8988T (cell line): ENCODE results near the gene RNF40.
"Not testable (repeated sequence)": the region's sequence is repeated elsewhere in the genome, so short reads cannot be mapped to it uniquely, and the experiment has no call there.

ENCODE experiments used
- DNase-seq: peaks from one replicate; pipeline ENCODE4 v3.0.0; 2011

Gene RNF40

DNA sequence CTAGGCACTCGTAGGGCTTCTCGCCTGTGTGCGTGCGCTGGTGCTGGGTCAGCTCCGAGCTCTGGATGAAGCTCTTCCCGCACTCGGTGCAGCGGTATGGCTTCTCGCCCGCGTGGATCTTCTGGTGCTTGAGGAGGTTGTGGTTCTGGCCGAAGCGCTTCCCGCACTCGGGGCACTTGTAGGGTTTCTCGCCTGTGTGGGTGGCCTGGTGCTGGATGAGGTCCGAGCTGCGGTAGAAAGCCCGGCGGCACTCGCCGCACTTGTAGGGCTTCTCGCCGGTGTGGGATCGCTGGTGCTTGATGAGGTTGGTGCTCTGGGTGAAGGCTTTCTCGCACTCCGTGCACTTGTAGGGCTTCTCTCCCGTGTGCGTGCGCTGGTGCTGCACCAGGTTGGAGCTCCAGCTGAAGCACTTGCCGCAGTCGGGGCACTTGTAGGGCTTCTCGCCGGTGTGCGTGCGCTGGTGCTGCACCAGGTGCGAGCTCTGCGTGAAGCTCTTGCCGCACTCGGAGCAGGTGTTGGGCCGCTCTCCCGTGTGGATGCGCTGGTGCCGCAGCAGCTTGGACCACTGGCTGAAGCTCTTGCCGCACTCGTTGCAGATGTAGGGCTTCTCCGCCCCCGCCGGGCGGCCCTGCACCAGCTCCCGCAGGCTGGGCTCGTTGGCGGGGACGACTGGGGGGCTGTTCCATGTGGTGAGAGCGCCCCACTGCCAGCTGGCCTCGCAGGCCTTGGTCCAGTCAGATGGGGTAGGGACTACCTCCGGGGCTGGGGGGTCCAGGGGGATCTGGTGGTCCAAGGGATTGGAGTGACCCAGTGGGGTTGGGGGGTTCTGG lies 21.4 kb downstream of the RNF40 start:
- DNase-seq: no peak

GRCh38 chr16:30784215-30784614 lies 22.1 kb downstream of the RNF40 start:
- no peak for DNase-seq

DNA sequence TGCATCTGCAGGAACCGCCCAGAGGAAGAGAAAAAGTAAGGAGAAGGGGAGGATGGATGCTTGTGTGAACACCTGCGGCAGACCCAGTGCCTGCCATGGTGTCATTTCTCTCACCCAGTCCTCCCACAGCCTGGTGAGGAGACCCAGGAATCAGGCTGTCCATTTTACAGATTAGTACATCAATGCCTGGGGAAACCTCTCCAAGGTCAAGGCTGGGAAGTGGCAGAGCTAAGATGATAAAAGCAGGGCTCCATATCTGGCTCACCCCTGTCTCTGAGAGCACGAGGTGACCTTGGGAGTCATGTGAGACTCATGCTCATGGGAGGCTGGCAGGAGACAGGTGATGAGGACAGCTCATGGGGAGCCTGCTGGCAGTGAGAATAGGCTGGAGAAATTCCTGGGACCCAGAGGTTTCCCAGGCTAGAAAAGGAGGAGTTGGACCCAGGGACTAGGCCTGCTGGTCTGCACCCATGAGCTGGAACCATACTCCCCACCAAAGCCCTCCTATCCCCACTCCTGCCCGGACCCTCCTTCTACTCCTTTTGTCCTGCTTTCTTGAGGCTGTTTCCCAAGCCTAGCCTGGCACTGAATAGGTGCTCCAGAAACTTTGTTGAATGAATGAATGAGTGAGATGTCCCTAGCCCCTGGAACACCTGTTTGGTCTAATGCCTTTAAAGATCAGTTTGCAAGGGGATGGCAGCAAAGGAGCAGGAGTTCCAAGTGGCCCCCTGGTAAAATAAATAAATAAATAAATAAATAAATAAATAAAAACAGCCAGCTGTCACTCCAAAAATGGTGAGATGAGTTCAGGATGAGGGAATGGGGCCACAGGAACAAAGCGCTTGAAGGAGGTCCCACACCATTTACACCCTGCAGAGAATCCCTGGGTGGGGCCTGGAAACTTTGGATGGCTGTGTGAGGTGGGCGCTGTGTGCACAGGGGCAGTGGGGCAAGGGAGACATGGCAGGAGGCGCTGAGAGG lies 23.3 kb downstream of the RNF40 start:
- no peak for DNase-seq

DNA sequence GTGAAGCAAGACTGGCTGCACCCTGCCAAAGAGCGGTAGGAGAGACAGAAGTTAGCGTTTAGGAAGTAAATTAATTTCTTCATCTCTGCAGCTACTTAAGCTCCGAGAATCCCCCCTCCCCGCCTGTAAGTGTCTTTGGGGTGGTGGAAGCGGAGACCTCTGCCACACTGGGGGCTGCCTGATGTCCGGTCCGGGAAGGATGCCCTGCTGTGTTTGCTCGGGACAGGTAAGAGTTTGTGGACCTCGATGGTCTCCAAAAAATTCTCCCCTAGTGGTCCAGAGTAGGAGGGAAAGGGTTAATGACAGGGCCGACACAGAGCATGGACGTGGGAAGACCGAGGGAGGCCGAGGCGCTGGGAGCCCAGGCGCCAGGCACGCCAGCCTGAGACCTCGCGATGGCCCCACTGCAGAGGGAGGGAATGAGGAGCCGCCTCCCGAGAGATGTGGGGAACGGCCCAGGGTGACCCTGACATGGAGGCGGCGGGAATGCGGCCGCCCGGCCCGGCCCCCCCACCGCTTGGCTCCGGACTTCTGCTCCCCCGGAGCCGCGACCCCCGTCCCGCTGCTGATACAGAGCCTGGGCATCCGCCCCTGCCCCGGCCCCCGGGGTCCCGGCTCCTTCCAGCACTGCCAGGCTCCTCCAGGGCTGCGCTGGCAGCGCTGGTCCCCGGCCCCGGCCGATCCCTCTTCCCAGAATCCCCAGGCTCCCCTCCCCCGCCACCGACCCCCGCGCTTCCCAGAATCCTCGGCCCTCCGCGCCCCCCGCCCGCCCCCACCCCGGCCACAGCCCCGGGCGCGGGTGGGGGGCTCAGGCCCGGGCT lies 24.2 kb downstream of the RNF40 start:
- DNase-seq: peak; percentile 78

DNA sequence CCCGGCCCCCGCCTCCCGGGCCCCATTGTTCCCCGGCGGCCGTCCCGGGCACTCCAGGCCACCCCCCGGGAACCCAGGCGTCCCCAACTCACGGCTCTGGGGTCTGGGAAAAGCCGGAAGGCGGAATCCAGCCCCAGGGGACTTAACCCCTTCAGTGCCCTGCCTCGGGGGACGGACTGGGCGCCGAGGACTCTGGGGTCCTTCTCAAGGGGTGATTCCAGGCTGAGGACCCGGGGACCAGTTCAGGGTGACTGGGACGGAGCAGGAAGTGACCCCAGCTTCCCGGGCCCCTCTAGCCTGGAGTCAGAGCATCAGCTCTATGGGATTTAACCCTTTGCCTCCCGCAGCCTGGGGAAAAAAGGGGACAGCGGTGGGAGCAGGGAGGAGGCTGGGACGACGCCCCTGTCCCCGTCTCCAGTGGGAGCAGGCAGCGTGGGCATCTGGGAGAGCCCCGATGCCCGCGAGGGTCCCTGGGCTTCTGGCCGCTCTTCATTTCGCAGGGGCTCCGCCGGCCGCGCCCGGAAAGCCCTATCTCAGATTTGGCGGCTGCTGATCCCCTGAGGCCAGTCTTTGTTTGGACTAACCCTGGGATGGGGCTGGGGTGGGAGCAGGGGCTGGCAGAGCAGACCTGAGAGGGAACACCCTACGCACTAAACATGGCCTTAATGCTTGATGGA lies 25.0 kb downstream of the RNF40 start, which contains the start of gene ZNF629:
Gene ZNF629, minus strand, starts transcription at position 270 of the 677 bp plus-strand sequence. CDS start 2,723 bp downstream, outside the sequence.
- peak; percentile 87 for DNase-seq

DNA sequence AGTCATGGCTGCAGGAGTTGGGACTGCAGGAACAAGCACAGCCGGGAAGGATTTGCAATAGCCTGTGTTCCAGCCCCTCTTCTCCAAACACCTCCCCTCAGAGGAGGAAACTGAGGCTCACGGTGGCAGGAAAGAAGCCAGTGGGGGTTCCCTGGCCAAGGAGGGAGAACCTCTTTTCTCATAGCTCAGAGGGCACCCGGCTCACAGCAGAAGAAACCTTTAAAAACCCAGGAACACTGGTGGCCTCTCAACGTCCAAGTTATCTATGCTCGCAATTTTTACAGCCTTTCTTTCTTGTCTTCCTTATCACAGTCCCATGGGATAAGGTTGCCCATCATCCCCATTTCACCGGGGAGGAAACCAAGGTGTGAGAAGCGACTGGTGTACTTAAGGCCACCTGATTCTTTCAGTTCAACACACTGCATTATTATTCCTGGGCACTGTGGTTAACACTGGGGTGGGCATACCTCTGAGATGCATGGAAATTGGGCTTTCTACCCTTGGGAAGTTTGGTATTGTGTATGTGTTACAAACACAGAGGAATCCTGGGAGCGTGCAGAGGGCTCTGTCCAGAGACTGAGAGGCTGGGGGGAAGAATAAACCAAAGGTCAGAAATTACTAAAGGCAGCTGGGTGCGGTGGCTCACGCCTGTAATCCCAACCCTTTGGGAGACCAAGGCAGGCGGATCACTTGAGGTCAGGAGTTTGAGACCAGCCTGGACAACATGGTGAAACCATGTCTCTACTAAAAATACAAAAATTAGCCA lies 25.7 kb downstream of the RNF40 start:
- no peak for DNase-seq

DNA sequence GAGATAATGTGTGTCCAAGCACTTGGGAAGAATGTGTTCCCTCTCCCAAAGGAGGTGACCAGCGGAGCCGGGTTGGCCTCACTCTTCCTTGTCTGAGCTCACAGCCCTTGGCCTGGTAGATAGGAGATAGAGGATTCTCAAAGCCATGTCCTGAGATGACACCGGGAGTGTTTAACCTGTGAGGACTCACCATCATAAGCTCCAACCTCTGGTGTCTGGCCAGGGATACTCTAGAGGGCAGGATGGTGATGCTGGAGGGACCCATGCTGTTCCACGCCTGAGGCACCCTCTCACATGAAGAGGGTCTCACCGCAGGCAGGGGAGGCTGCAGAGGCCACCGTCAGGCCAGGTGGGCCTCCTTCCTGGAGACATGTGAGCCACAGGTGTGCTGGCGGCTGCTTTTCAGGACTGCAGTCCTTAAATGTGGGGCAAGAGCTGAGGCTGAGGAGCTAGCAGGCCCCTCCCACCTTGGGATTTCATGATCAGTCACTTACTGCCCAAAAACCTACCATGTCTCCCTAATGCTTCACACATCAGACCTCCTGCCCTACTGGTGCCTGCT lies 31.5 kb downstream of the RNF40 start:
- DNase-seq: no peak

- no peak for DNase-seq
These were observed 32.5 kb downstream of the RNF40 start for GRCh38 chr16:30794634-30795033.

DNA sequence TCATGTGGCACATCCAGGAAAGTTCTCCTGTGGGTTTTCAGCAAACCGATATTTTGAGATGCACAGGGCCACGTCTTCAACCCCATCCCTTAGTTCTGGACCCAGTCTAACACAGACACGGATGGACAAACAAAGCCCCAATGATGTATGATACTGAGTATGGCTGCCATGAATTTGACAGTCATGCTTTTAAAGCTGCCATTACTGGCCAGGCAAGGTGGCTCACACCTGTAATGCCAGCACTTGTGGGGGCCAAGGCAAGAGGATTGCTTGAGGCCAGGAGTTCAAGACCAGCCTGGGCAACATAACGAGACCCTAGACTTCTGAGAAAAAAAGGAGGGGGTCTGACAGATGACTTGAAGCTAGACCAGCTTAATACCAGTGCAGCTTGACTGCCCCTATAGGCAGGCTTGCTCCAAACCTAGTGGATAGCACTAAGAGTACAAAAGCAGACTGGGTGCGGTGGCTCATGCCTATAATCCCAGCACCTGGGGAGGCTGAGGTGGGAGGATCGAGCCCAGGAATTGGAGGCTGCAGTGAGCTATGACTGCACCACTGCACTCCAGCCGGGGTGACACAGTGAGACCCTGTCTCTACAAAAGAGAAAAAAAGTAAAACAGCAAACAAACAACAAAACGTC lies 35.7 kb downstream of the RNF40 start:
- DNase-seq: no peak

DNA sequence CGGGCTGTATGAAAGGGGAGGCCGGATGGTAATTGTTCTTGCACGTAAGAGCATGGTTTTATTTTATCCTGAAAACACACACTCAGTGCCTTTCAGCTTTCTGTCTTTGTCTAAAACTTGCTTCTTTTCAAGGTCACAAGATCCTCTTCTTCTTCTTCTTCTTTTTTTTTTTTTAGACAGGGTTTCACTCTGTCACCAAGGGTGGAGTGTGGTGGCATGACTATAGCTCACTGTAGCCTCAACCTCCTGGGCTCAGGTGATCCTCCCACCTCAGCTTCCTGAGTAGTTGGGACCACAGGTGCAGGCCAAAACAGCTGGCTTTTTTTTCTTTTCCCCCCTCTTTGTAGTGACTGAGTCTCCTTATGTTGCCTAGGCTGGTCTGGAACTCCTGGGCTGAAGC lies 40.8 kb downstream of the RNF40 start:
- DNase-seq: no peak

DNA sequence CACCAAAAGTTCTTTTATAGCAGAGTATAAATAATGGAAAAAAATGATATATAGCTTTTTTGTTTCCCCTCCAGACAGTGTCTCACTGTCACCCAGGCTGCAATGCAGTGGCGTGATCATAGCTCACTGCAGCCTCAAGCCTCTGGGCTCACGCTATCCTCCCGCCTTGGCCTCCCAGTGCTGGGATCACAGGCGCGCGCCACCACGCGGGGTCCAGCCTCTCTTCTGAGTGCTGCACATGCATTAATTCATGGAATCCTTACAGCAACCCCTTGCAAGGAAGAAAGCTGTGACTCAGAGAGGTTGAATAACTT lies 42.9 kb downstream of the RNF40 start:
- no peak for DNase-seq

GRCh38 chr16:30805370-30806169 lies 43.4 kb downstream of the RNF40 start:
- DNase-seq: peak; percentile 51

DNA sequence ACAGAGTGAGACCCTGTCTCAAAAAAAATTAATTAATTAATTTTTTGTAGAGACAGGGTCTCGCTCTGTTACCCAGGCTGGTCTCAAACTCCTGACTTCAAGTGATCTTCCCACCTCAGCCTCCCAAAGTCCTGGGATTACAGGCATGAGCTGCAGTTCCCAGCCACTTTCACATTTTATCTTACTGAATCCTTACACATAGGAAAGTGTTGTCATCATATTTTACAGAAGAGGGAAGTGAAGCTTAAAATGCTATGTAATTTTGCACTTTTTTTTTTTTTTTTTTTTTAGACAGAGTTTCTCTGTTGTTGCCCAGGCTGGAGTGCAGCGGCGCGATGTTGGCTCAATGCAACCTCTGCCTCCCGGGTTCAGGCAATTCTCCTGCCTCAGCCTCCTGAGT lies 46.0 kb downstream of the RNF40 start:
- DNase-seq: no peak

DNA sequence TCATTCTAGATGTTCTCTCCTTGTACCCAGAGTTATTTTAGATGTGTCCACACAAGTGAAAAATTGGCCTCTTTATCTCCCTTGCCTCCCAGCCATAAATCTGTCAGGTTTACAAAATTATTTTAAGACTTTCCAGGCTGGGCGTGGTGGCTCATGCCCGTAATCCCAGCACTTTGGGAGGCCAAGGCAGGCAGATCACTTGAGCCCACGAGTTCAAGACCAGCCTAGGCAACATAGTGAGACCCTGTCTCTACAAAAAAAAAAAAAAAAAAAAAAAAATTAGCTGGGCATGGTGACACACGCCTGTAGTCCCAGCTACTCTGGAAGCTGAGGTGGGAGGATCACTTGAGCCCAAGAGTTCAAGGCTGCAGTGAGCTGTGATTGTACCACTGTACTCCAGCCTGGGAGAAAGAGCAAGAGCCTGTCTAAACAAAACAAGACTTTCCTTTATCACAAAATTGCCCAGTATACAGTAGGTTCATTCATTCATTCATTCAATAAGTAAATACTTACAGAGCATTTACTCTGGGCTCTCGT lies 46.8 kb downstream of the RNF40 start:
- DNase-seq: not testable (repeated sequence)

DNA sequence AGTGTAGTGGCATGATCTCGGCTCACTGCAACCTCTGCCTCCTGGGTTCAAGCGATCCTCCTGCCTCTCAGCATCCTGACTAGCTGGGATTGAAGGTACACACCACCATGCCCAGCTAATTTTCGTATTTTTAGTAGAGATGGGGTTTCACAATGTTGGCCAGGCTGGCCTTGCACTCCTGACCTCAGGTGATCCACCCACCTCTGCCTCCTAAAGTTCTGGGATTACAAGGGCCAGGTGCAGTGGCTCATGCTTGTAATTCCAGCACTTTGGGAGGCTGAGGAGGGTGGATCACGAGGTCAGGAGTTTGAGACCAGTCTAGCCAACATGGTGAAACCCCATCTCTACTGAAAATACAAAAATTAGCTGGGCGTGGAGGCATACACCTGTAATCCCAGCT lies 47.6 kb downstream of the RNF40 start:
- DNase-seq: not testable (repeated sequence)

- DNase-seq: no peak
These were observed 51.7 kb downstream of the RNF40 start for GRCh38 chr16:30813821-30814189.

- DNase-seq: no peak
These were observed 54.6 kb downstream of the RNF40 start for GRCh38 chr16:30816769-30817168.

DNA sequence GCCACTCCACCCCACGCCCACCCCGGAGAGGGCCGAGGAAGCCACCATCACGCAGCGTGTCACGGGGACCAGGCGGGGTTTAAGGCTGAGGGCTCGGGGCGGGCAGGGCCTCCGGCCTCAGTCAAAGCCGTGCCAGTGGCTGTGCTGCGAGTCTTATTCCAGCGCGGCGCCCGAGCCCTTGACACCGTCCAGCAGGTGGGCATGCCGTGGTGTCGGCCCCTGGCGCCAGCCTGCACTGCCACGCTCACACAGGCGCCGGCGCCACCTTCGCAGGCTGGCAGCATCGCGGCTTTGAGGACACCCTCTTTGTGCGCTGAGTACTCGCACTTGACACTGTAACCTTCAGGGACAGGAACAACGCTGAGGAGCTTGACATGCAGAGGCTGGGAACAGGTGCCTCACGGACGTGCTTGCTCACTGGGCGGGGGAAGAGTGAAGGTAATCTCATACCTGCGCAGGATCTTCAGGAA lies 58.9 kb downstream of the RNF40 start:
- no peak for DNase-seq

GRCh38 chr16:30821441-30821840 lies 59.3 kb downstream of the RNF40 start:
- not testable (repeated sequence) for DNase-seq
